Activated CD8-positive, alpha-beta memory T cell treated with anti-CD3 and anti-CD28 coated beads for 24 hours (primary cell): Measurements from ENCODE around the gene DNAI2.
"Not testable (repeated sequence)": the region's sequence is repeated elsewhere in the genome, so short reads cannot be mapped to it uniquely, and the experiment has no call there.

Experiments used
- DNase-seq: peaks from one replicate; pipeline ENCODE4 v3.0.0-alpha.2; 2020

The DNAI2 gene

DNA sequence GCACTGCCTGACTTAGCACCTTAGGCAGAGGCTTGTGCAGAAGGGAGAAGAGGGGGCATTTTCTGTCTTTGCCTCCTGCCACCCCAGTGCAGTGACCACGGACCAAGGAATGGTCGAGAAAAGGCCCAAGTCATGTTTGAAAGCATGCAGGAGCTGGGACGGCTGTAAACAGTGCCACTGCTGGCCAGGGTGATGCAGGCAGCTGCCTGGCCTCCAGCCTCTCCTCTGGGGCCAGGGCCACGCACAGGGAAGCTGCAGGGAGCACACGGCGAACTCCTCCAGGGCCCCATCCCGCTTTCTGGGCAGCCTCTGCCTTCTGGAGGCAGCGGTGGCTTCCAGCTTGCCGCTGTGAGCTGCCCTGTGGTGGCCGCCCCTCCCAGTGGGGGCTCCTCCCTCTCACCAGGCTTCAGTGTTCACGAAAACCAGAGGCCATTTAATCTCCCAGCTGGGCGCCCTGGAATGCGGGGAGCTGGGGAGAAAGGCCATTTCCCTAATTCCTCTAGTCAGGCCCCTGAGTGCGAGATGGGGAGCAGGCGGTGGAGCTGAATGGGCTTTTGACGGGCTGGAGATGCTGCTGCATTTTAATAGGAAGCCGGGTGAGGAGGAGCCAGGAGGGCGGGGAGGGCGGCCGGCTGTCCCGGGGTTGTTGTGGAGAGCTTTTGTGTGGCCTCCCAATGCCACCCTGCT lies 28.7 kb upstream of the DNAI2 start:
- no peak for DNase-seq

DNA sequence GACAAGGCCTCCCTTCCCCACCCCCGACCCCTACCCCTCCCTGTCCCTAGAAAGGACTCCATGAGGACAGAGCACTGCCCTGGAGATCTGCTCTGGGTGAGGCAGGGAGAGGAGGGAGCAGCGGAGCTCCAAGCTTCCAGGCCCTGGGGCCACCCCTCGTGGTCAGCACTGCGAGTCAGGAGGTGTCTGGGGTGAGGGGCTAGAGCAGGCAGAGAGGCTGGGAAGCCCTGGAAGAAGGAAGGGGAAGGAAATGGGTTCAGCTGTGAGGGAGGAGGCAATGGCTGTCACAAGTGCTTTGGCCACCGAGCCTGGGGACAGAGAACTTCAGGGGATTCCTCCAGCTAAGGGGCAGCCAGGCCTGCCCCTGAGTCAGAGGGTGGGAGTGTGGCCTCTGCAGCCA lies 28.2 kb upstream of the DNAI2 start:
- no peak for DNase-seq

DNA sequence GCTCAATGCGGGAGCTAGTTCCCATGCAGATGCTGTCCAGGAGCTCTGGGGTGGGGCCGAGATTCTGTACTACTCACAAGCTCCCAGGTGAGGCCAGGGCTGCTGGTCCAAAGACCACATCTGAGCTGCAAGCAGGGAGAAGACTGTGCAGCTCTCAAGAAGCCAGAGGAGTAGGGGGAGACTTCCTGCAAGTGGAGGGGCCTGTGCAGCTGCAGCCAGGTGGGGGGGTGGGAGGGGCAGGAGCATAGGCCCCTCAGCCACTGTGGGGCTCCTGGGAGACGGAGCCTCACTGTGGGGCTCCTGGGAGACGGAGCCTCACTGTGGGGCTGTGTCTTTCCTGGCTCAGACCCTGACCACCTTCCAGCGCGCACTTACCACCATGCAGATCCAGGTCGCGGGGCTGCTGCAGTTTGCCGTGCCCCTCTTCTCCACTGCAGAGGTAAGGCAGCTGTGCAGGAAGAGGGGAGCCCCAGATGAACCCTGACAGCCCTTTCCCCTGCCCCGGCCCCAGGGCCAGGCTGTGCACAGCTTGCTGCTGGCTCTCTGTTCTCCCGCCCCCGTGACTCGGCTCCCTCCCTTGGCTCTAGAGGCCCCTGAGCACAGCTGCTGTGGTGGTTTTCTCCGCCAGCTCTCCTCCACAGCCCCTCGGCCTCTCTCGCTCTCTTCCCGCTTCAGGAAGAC lies 24.3 kb upstream of the DNAI2 start:
- DNase-seq = no peak

DNA sequence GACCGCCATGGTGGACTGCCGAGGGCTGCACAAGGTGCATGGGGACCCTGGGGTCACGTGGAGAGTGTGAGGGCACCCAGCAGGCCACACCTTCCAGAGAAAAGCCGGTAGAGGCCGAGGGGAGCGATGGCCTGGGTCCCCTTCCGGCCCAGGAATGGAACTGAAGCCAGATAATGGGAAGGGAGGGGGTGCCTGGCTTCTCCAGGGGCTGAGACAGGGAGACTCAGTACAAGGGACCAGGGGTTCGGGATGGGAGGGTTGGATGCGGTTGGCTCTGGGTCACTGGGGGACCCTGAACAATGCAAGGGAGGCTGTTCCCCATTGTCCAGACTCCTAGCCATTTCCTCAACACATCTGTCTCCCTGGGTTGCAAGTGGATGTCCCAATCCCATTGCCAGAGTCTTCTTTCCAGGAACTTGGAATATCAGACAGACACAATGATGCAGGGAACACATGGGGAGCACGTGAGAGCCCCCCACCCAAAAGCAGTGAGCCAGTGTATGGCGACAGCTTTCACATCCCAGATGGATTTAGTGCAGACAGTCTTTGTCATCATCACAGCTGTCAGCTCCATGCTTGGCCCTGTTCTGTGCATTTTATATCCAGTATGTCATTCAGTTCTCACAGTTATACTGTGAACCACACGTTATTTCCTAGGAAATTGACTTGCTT lies 23.6 kb upstream of the DNAI2 start:
- DNase-seq = no peak

DNA sequence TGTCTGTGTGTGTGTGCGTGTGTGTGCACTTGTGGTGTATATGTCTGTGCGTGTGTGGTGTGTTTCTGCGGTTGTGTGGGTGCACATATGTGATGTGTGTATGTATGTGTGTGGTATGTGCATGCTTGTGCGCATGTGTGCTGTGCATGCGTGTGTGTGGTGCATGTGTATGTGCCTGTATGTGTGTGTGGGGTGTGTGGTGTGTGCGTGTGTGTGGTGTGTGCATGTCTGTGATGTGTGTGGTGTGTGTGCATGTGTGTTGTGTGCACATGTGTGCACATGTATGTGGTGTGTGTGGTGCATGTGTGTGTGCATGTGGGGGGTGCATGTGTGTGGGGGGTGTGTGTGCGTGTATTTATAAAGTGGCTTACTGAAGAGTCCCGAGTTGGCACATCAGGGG lies 23.0 kb upstream of the DNAI2 start:
- no peak for DNase-seq

DNA sequence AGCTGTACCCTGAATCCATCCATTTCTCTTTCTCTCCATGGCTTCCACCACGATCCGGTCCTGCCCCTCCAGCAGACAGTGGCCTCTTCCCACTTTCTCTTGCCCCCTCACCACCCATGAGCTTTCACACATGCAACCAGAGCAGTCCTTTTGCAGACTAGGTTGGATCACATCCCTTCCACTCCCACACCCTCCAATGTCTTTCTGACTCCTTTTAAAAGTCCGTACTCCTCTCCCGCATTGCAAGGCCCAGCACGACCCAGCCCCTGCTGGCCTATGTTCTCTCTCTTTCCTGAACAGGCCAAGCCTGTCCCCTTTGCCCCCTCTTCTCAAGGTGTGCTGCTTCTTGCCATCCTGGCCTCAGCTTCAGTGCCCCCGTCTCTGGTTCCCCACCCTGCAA lies 22.5 kb upstream of the DNAI2 start:
- no peak for DNase-seq

DNA sequence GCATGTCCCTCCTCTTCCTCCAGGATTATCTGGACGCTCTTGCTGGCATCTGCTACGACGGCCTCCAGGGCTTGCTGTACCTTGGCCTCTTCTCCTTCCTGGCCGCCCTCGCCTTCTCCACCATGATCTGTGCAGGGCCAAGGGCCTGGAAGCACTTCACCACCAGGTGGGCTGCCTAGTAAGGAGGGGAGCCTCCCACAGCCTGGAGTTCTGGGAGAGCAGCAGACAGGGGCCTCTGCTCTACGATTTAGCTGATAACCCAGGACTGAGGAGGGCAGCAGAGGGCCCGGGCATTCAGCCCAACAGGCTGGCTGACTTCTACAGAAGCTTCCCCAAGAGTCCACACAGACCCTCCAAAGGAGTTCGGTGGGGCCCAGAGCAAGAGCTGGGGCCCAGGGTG lies 21.8 kb upstream of the DNAI2 start:
- DNase-seq = no peak

DNA sequence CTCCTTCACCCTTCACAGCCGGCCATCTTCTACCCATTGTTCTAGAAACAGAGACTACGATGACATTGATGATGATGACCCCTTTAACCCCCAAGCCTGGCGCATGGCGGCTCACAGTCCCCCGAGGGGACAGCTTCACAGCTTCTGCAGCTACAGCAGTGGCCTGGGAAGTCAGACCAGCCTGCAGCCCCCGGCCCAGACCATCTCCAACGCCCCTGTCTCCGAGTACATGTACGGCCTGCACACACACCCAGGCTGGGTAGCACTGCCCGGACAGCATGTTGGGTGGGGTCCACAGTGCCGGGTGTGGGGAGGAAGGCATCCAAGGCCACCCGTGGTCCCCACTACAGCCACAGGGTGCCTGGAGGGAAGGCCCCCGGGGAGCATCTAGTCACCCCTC lies 21.0 kb upstream of the DNAI2 start:
- DNase-seq = no peak

DNA sequence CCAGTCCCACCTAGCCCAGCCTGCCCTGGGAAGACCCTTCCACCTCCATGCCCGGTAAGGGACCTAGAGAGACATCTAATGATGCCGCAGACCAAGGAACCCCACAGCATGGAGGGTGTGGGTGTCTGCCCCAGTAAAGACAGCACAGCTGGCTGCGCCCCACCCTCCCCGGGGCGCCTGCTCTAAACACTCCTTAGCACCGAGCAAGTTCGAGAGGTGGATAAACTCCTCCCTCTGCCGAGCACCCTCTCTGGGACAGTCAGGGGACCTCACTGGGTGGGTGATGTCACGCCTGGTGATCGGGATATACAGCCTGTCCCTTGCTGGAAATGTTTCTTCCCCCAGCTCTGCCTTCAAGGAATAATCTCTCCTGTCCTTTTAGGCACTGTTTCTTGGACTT lies 16.7 kb upstream of the DNAI2 start:
- DNase-seq = no peak

DNA sequence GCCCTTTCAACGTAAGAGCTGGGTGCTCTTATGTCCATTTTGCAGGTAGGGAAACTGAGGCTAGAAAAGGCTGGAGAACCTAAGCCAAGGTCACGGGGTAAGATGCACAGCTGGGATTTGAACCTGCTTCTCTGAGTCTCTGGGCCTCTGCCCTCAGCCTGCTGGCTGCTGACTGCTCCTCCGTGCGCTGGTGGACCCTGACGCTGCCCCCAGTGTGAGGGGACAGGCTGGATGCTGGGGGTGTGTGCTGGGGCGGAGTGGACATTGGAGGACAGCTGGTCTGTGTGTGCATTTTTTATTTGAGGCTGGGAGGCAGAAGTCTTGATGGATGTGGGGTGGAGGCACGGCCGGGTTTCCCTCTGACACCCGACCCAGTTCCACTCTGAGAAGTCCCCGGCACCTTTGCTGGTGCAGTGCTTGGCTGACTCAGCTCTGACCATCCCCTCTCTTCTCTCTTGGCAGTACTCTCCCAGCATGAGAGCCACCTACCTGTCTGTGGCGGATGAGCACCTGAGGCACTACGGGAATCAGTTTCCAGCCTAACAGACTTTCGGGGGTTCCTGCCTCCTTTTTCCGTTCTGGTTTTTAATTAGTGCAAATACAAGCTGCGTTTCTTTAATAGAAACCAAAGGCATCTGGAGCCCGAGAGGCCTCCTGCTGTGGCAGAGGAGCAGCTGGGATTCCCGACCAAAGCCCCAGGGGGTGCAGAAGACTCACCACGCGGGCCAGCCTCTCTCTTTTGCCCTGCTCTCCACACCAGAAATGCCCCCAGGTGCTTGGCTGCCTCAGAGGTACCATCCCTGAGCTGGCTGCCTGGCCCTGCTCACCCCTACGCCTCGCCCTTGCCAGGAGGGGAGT lies 14.1 kb upstream of the DNAI2 start:
- no peak for DNase-seq

DNA sequence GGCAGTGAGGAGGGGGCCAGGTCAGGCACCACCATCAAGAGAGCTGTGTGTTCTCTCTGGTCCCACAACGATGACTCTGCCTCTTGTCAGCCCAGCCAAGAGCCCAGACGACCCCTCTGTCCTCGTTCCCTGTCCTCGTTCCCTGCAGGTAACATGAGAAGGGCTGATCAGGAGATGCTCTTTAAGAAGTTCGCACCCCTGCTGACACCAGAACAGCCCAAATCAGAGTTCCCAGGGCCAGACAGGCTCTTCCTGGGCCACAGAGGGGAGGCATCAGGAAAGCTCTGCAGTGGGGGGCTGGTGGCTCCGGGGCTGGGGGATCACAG lies 13.5 kb upstream of the DNAI2 start:
- no peak for DNase-seq

DNA sequence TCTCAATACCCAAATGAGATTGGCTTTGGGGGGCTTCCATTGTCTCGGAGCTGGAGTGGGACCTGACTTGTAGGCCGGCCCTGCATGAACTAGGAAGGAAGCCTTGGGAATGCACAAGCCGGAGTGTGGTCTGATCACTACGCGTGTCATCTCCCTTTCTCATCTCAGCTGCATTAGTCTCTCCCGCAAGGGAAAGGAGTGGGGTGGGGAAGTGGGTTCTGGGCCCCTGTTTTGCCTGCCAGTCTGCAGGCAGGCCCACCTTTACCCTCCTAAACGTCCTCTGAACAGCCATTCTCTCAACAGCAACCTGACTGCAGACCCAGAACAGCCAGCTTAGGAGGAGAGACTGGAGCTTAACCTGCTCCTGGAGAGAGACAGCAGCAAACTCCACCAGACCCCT lies 11.4 kb upstream of the DNAI2 start:
- DNase-seq = no peak

DNA sequence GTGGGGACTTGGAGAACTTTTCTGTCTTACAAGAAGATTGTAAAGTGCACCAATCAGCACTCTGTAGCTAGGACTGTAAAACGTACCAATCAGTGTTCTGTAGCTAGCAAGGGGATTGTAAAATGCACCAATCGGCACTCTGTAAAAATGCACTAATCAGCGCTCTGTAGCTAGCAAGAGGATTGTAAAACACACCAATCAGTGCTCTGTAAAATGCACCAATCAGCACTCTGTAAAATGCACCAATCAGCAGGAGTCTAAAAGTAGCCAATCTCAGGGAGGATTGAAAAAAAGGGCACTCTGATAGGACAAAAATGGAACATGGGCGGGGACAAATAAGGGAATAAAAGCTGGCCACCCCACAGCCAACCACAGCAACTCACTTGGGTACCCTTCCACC lies 7.0 kb upstream of the DNAI2 start:
- not testable (repeated sequence) for DNase-seq

DNA sequence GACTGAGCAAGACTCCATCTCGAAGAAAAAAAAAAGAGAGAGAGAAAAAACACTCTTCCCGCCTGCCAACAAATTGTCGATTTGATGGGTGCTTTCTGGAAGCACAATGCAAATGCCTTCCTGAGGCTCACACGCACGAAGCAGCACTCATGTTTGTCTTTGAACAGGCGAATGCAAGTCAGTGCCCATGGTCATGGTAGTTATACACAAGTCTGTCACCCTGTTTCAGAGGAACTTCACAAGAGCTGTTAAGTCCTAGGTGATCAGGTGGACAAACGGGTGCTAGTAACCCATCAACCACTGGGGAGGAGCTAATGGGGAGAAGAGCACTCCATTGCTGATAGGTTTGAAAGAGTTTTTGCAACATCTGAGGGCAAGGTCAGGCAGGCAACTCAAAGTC lies 6.5 kb upstream of the DNAI2 start:
- no peak for DNase-seq

DNA sequence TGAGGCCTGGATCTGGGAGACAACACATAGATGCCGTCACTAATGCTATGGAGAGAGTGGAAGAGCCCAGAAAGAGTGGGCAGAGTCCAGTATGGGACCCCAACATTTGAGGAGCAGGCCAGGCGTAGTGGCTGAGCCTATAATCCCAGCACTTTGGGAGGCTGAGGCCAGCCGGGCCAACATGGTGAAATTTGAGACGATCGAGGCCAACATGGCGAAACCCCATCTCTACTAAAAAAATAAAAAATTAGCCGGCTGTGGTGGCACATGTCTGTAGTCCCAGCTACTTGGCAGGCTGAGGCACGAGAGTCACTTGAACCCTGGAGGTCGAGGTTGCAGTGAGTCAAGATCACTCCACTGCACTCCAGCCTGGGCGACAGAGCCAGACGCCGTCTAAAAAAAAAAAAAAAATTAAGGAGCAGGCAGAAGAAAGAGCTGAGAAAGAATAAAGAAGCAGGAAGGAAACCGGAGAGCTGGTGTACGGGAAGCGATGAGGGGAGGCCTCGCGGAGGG lies 6.0 kb upstream of the DNAI2 start:
- DNase-seq = no peak

DNA sequence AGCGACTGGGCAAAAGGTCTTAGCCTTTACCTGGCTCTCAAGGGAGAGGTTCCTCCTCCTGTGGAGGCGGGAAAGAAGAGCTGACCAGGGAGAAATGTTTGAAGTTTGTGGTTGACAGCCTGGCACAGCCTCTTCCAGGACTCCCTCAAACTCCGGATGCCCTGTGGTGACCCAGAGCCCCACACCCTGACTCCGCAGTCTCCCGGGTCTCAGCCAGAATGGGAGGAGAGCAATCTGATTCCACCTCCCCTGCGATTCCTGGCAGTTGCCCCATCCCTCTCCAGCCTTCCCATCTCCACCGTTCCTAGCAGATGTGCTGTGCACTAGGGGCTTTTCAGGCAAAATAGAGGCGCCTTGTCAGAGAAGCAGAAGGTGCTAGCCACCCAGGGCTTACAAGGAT lies 5.5 kb upstream of the DNAI2 start:
- no peak for DNase-seq

DNA sequence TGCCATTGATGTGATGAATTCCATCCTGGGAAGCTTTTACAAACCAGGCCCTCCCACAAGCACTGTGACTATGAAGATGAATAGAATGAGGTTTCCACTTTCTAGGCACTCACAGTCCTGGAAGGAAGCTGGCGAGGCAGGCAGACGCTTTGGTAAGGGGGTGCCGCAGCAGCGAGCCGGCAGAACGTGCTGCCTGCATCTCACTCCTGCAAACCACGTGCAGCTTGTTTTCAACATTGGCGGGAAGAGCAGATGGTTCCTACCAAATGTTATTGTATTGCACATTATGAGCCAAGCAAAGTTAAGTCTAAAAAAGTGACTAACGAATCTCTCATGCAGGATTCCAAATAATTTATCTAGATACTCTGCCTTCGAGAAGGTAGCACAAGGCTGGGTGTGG lies 3.7 kb upstream of the DNAI2 start:
- DNase-seq = no peak

DNA sequence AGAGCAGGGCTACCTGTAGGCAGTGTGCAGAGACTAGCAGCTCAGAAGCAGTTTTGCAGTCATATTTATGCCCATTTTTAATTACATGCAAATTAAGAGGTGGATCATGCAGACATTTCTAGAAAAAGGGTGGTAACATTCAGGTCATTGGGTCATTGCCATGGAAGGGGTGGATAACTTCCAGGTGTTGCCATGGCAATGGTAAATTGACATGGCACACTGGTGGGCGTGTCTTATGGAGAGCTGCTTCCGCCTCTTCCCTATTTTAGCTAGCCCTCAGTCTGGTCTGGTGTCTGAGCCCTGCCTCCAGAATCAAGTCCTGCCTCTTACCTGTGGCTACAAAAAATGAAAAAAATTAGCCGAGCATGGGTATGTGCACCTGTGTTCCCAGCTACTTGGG lies 2.8 kb upstream of the DNAI2 start:
- DNase-seq = no peak

DNA sequence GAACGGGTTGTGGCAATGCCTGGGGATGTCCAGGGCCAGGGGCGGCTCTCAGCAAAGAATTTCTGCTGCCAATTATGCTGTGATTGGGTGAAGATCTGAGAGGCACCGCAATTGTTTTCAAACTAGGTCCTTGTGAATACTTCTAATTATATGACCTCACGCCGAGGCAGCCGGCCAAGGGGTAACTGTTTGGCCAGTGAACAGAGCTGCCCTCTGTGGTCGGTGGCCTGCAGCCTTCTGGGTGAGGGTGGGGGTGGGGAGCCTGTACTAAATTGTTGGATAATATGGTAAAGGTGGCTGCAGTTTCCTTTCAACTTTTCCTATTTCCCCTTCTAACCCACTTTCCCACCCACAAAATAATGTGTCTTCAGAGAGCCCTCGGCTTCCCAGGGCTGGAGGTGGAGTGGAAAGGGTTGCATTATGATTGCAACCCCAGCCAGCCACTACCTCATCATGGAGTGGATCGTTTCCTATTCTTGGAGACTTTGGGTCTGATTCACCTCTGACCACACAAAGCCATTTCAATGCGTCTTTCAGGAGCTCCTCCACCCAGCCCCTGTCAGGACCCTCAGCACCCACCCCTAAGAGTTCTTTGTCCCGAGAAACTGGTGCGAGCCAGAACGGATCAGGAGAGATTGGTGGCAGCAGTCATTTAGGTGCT lies 2.0 kb upstream of the DNAI2 start:
- no peak for DNase-seq

DNA sequence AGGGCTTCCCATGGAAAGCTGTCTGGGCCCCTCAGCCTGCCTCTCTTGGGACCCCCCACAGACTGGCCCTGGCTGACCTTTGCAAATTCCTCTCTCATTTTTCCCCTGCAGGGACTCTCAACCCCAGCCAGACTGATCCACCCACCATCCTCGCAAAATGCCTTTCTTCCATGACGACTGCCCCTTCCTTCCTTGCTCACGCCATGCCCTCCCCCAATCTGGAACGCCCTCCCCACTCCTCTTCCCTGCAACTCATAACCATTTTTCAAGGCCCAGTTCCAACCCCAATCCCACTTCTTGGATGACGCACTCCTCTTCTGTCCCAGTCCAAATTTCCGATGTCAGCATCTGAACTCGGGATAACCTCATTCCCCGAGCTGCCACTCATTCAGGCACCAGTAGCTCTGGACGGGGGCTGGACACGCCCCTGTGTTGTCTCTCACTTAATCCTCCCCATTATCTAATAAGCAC lies 1.3 kb upstream of the DNAI2 start:
- DNase-seq = no peak

DNA sequence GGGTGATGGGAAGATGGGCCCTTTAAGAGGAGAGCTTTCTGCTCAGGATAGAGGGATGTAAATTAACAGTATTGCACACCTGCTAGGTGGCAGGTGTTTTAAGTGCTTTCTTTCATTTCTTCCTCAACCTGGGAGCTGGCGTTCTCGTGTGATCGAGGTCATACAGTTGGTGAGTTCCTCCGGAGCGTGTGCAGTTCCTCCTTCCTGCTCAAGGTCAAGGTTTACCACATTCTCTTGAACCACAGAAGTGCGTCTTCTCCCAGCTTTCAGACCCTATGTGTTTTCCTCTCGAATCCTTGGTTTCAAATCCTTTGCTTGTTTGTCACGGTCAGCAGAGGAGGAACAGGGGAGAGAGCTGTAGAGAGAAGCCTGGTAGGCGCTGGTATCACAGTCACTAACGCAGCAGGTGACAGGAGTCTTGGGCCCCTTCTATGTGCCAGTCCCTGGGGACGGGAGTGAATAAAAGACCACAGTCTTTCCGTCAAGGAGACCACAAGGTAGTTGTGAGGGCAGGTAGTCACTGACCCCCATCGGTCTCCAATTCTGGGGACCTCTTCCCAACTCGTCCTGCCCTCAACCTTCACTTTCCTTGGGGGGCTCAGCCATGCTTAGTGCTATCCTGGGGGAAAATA lies 791 bp downstream of the DNAI2 start:
- DNase-seq = no peak

DNA sequence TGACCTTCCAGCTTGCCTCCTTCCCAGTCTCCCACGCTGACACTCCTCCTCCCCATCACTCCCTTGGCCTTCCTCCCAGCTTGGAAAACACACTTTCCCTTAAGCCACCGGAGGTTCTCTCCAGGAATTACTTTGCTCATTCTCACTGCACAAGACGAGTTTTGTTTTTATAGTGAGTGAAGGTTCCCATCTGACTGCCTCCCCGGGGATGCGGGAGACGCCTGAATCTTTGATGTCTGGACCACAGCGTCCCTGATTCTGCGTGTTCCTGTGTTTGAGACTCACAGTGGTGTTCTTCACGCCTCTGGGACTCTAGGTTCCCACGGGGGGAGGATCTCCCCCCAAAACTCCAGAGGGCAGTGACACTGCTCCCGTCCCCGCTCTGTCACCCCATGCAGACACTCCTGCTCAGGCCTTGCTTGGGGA lies 2.0 kb downstream of the DNAI2 start:
- no peak for DNase-seq
